Ishikawa (cell line): Measurements from ENCODE around the gene LPCAT1.

Source experiments
- CEBPB ChIP-seq: IDR thresholded peaks from 2 replicates; pipeline ENCODE4 v1.6.1; 2012
- CREB1 ChIP-seq: IDR thresholded peaks from 2 replicates; pipeline ENCODE4 v1.6.1; 2012; ENCODE audit warnings: low read depth
- EGR1 ChIP-seq: IDR thresholded peaks from 2 replicates; pipeline ENCODE4 v1.6.1; 2012
- EP300 ChIP-seq: IDR thresholded peaks from 2 replicates; pipeline ENCODE4 v1.6.1; 2012; ENCODE audit warnings: borderline replicate concordance
- FOXM1 ChIP-seq: IDR thresholded peaks from 2 replicates; pipeline ENCODE4 v1.6.1; 2012; ENCODE audit warnings: low read depth, borderline replicate concordance
- NFIC ChIP-seq: IDR thresholded peaks from 2 replicates; pipeline ENCODE4 v1.6.1; 2012
- RAD21 ChIP-seq: IDR thresholded peaks from 2 replicates; pipeline ENCODE4 v1.6.1; 2012; ENCODE audit warnings: low read depth
- REST ChIP-seq: IDR thresholded peaks from 2 replicates; pipeline ENCODE4 v1.6.1; 2012; ENCODE audit warnings: low read depth, mild to moderate bottlenecking
- TAF1 ChIP-seq: IDR thresholded peaks from 2 replicates; pipeline ENCODE4 v1.6.1; 2012; ENCODE audit warnings: low read depth, mild to moderate bottlenecking
- TCF12 ChIP-seq: IDR thresholded peaks from 2 replicates; pipeline ENCODE4 v1.6.1; 2012; ENCODE audit warnings: low read depth
- TEAD4 ChIP-seq: IDR thresholded peaks from 2 replicates; pipeline ENCODE4 v1.6.1; 2012
- USF1 ChIP-seq: IDR thresholded peaks from 2 replicates; pipeline ENCODE4 v1.6.1; 2012
- YY1 ChIP-seq: IDR thresholded peaks from 2 replicates; pipeline ENCODE4 v1.6.1; 2012; ENCODE audit warnings: low read depth
- ZBTB7A ChIP-seq: IDR thresholded peaks from 2 replicates; pipeline ENCODE4 v1.6.1; 2012; ENCODE audit warnings: low read depth
- TF ChIP-seq, protein P1 (sequence below): IDR thresholded peaks from 2 replicates; pipeline ENCODE4 v1.6.1; 2012

LPCAT1 gene

GRCh38 chr5:1465117-1465516 lies 58.6 kb downstream of the LPCAT1 start:
- TF ChIP-seq CREB1, result no peak
- no peak for TF ChIP-seq TAF1
- TF ChIP-seq USF1, result no peak
- no peak for TF ChIP-seq TEAD4

DNA sequence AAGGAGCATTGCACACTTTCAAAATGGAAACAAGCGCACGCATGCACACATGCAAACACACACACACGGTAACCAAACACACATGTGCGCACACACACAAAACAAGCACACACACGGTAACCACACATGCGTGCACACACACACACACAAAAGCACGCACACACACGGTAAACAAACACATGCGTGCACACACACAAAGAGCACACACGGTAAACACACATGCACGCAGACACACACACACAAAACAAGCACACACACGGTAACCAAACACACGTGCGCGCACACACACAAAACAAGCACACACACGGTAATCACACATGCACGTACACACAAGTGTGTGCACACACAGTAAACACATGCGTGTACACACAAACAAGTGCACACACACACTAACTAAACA lies 59.2 kb downstream of the LPCAT1 start:
- no peak for TF ChIP-seq REST
- no peak for TF ChIP-seq CEBPB
- TF ChIP-seq TEAD4, result no peak
- no peak for TF ChIP-seq USF1
- TF ChIP-seq, protein P1, sequence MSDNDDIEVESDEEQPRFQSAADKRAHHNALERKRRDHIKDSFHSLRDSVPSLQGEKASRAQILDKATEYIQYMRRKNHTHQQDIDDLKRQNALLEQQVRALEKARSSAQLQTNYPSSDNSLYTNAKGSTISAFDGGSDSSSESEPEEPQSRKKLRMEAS, result no peak
- no peak for TF ChIP-seq FOXM1
- TF ChIP-seq EGR1, result no peak
- no peak for TF ChIP-seq ZBTB7A
- no peak for TF ChIP-seq NFIC
- TF ChIP-seq TAF1, result no peak
- TF ChIP-seq EP300, result no peak
- TF ChIP-seq CREB1, result no peak
- TF ChIP-seq RAD21, result no peak
- TF ChIP-seq TCF12, result no peak
- TF ChIP-seq YY1, result no peak

DNA sequence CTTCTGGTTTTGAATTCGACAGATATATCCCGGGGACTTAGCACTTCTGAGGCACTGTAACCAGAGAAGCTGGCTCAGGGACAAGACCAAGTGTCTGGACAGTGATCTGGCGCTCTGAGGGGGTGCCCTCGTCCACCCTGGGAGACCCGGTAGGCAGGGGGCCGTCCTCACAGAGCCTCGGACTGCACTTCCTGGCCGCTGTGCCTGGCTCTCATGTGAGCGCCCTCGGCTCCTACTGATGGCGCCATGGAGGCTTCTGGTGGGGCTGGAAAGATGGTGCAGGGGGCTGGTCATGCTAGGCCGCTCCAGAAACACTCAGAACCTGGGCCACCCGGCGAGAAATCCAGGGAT lies 59.7 kb downstream of the LPCAT1 start:
- TF ChIP-seq NFIC (no peak), CREB1 (no peak), REST (no peak), RAD21 (no peak), CEBPB (no peak), EGR1 (no peak), TAF1 (no peak), USF1 (no peak), TCF12 (no peak), ZBTB7A (no peak), FOXM1 (no peak), TEAD4 (no peak), YY1 (no peak), EP300 (no peak)
- TF ChIP-seq, protein P1, result no peak

DNA sequence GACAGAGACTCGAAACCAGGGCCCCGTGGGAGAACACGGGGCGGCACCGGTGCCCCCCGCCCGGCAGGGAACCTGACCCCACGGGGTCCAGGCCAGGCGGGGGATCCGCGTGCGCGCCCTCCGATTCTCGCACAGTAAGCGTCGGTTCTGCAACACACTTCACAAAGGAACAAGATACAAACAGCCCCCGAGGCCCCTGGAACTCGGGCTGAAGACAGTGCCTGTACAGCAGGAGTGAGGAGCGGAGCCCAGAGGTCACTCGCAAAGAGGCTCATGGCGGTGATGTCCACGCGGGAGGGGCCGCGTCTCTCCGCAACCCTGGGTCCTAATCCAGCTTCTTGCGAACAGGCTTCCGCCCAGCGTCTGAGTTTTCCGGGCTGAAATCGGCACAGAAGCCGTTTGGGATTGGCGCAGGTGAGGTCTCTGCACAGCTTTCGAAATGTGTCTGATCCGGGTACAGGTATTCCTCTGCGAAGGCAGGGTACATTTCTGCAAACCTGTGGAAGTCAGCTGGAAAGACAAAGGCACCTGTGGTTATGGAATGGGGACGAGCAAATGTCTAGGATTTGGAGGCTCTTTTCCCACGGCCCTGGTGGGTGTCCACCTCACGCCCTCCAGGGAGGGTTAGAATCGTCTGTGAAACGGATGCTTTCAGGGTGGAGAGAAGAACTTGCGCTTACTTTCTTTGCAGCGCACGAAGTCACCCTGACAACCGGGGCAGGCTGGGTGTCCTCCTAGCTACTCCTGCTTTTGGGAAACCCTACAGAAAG lies 60.2 kb downstream of the LPCAT1 start:
- TF ChIP-seq CEBPB, result no peak
- no peak for TF ChIP-seq TCF12
- TF ChIP-seq EGR1, result no peak
- TF ChIP-seq RAD21, result no peak
- TF ChIP-seq TAF1, result no peak
- TF ChIP-seq YY1, result no peak
- no peak for TF ChIP-seq CREB1
- TF ChIP-seq USF1, result no peak
- no peak for TF ChIP-seq NFIC
- TF ChIP-seq EP300, result no peak
- TF ChIP-seq FOXM1, result no peak
- TF ChIP-seq ZBTB7A, result no peak

- no peak for TF ChIP-seq NFIC
- no peak for TF ChIP-seq EP300
- no peak for TF ChIP-seq CREB1
- TF ChIP-seq ZBTB7A, result no peak
- no peak for TF ChIP-seq TCF12
- no peak for TF ChIP-seq EGR1
- no peak for TF ChIP-seq REST
These were observed 61.4 kb downstream of the LPCAT1 start for GRCh38 chr5:1462358-1462757.
